CD4-positive, alpha-beta T cell (primary cell): ENCODE data around the gene ANKRD18B. TPM values are rescaled to one million over a fixed set of nuclear protein-coding genes. Genes with fewer than 3 reads are reported as not detected.
"Not testable (repeated sequence)": the region's sequence is repeated elsewhere in the genome, so short reads cannot be mapped to it uniquely, and the experiment has no call there.

Source experiments
- ATAC-seq: fragments of 200-7000 bp; cut with Tn5 transposase; one replicate; pipeline ENCODE4 v1.10.0; 2022; ENCODE audit warnings: mild to moderate bottlenecking; ENCODE audit not compliant: poor library complexity
- CTCF ChIA-PET: fragments of 350-600 bp; sonication (Branson Sonifier 250); formaldehyde crosslinking; loops from one replicate; lab custom pipeline; 2021; ENCODE audit warnings: antibody characterized with exemption, inconsistent platforms; lab: Charles Lee
- POLR2A ChIA-PET: fragments of 350-600 bp; sonication (Branson Sonifier 250); formaldehyde crosslinking; loops from one replicate; lab custom pipeline; 2021; ENCODE audit warnings: antibody characterized with exemption, inconsistent platforms; lab: Charles Lee
- DNase-seq, 14 experiments: peaks; one replicate each; pipeline ENCODE4 v3.0.0-alpha.2; 2013 to 2020; ENCODE audit warnings: mixed read lengths in 2 of 14
- H3K27ac ChIP-seq, 2 donors: one replicate each; pipeline versions ENCODE4 v1.5.1 to v1.7.0; 2013; ENCODE audit warnings: low read length in 2 of 2, low read depth in 1 of 2, mild to moderate bottlenecking in 1 of 2
- H3K27me3 ChIP-seq, 2 experiments: 1 replicate in 1 of 2; 2 replicates in 1 of 2; pipeline versions ENCODE4 v1.6.1 to v1.7.0; 2013; ENCODE audit warnings: low read length in 2 of 2, control low read depth in 1 of 2, mild to moderate bottlenecking in 1 of 2, moderate library complexity in 1 of 2; ENCODE audit not compliant: insufficient read depth in 2 of 2, control insufficient read depth in 1 of 2
- H3K36me3 ChIP-seq: one replicate; pipeline ENCODE4 v1.6.1; 2013; ENCODE audit warnings: low read length, control low read depth; ENCODE audit not compliant: insufficient read depth
- H3K4me1 ChIP-seq: one replicate; pipeline ENCODE4 v1.6.1; 2013; ENCODE audit warnings: low read length, control low read depth; ENCODE audit not compliant: insufficient read depth
- H3K4me3 ChIP-seq: one replicate; pipeline ENCODE4 v1.5.1; 2013; ENCODE audit warnings: mild to moderate bottlenecking, low read length, moderate library complexity
- H3K9me3 ChIP-seq, 2 experiments: 1 replicate in 1 of 2; 2 replicates in 1 of 2; pipeline versions ENCODE4 v1.6.1 to v1.7.0; 2013; ENCODE audit warnings: low read length in 2 of 2, mild to moderate bottlenecking in 2 of 2, control low read depth in 1 of 2, moderate library complexity in 1 of 2; ENCODE audit not compliant: control insufficient read depth in 1 of 2, insufficient read depth in 1 of 2
- H3K27ac Mint-ChIP-seq: one replicate; pipeline ENCODE4 v1.8.0; 2020; ENCODE audit warnings: mixed read lengths
- H3K27me3 Mint-ChIP-seq: one replicate; pipeline ENCODE4 v1.8.0; 2021; ENCODE audit warnings: mixed read lengths
- H3K36me3 Mint-ChIP-seq: one replicate; pipeline ENCODE4 v1.8.0; 2021; ENCODE audit warnings: low read depth, mixed read lengths
- H3K4me1 Mint-ChIP-seq: one replicate; pipeline ENCODE4 v1.8.0; 2021; ENCODE audit warnings: low read depth, mixed read lengths
- H3K4me3 Mint-ChIP-seq: one replicate; pipeline ENCODE4 v1.8.0; 2020; ENCODE audit warnings: mild to moderate bottlenecking, mixed read lengths
- H3K9me3 Mint-ChIP-seq: one replicate; pipeline ENCODE4 v1.8.0; 2020; ENCODE audit warnings: mixed read lengths
- intact Hi-C, 2 experiments: fragments of 100-400 bp; cut with DNase I in 1 of 2; cut with micrococcal nuclease in 1 of 2; formaldehyde crosslinking; loops; one replicate each; pipeline versions ENCODE4 v1.15.1 to v1.9.0; 2023 to 2025; cut with DNase I, micrococcal nuclease
- total RNA-seq, 174 experiments: library from RNA in 2 of 174; stranded (reverse) in 2 of 174; gene quantifications; one replicate each; pipeline ENCODE4 v1.2.3 and lab custom pipeline; 2021 to 2026
- TF ChIP-seq, protein P1 (sequence below): fragments of 200-600 bp; IDR thresholded peaks from one replicate; pipeline ENCODE4 v1.8.0; 2022; ENCODE audit warnings: antibody characterized with exemption, mild to moderate bottlenecking

ANKRD18B gene
- total RNA-seq, 2 experiments from 2014 or later = 0.61 TPM; not detected in 1

DNA sequence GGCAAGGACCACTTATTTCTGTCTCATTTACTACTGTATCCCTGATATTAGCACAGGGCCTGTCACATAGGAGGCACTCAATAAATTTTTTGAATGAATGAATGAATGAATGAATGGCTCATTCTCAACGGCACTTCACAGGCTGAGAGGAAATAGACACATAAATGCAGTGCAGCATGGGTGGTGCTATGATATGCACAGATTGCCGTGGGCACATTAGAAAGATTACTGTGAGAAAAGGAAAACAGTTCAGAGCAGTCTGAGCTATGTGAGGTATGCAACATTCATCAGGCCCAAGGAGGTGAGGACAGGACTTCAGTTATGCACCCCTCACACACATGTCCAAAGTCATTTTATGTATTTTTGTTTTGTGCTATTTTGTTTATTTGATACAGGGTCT lies 43.9 kb upstream of the ANKRD18B start:
- Histone ChIP-seq H3K36me3 (no peaks in the 10 kb centered on the region), H3K27ac (no peak overlapping the region), H3K4me3 (no peak overlapping the region), H3K4me1 (no peaks in the 10 kb centered on the region), H3K9me3 (no peaks in the 10 kb centered on the region), H3K27me3 (no peaks in the 10 kb centered on the region)
- TF ChIP-seq, protein P1, sequence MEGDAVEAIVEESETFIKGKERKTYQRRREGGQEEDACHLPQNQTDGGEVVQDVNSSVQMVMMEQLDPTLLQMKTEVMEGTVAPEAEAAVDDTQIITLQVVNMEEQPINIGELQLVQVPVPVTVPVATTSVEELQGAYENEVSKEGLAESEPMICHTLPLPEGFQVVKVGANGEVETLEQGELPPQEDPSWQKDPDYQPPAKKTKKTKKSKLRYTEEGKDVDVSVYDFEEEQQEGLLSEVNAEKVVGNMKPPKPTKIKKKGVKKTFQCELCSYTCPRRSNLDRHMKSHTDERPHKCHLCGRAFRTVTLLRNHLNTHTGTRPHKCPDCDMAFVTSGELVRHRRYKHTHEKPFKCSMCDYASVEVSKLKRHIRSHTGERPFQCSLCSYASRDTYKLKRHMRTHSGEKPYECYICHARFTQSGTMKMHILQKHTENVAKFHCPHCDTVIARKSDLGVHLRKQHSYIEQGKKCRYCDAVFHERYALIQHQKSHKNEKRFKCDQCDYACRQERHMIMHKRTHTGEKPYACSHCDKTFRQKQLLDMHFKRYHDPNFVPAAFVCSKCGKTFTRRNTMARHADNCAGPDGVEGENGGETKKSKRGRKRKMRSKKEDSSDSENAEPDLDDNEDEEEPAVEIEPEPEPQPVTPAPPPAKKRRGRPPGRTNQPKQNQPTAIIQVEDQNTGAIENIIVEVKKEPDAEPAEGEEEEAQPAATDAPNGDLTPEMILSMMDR = no peak
- ATAC-seq (no peak), DNase-seq (no peak)
- ChIA-PET CTCF (interaction anchor here (1.0 kb wide), 1 partner anchor 105 kb away, joined by 4 read pairs; no protein-coding TSS in a partner anchor), POLR2A (no interaction called here)
- no peak overlapping the region for H3K27ac Mint-ChIP-seq
- H3K36me3 Mint-ChIP-seq = no peaks in the 10 kb centered on the region
- H3K27me3 Mint-ChIP-seq = no peaks in the 10 kb centered on the region
- H3K4me1 Mint-ChIP-seq = no peaks in the 10 kb centered on the region
- no peak overlapping the region for H3K4me3 Mint-ChIP-seq
- H3K9me3 Mint-ChIP-seq = no peaks in the 10 kb centered on the region
- intact Hi-C loops = no loop called here

DNA sequence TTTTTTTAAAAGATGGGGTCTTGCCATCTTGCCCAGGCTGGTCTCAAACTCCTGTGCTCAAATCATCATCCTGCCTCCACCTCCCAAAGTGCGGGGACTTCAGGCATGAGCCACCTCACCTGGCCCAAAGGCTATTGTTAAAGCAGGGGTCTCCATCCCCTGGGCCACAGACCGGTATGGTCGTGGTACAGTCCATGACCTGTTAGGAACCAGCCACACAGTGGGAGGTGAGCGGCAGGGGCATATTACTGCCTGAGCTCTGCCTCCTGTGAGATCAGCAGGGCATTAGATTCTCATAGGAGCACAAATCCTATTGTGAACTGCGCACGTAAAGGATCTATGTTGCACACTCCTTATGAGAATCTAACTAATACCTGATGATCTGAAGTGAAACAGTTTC lies 43.1 kb upstream of the ANKRD18B start:
- Histone ChIP-seq H3K27ac (no peak overlapping the region), H3K27me3 (no peaks in the 10 kb centered on the region), H3K36me3 (no peaks in the 10 kb centered on the region), H3K4me1 (no peaks in the 10 kb centered on the region), H3K9me3 (no peaks in the 10 kb centered on the region), H3K4me3 (no peak overlapping the region)
- no peak for ATAC-seq
- no peaks in the 10 kb centered on the region for H3K36me3 Mint-ChIP-seq
- intact Hi-C loops = no loop called here
- TF ChIP-seq, protein P1 = no peak
- H3K9me3 Mint-ChIP-seq = no peaks in the 10 kb centered on the region
- H3K27ac Mint-ChIP-seq = no peak overlapping the region
- H3K4me3 Mint-ChIP-seq = no peak overlapping the region
- DNase-seq = no peak
- no peaks in the 10 kb centered on the region for H3K4me1 Mint-ChIP-seq
- ChIA-PET CTCF (no interaction called here), POLR2A (no interaction called here)
- H3K27me3 Mint-ChIP-seq = no peaks in the 10 kb centered on the region

DNA sequence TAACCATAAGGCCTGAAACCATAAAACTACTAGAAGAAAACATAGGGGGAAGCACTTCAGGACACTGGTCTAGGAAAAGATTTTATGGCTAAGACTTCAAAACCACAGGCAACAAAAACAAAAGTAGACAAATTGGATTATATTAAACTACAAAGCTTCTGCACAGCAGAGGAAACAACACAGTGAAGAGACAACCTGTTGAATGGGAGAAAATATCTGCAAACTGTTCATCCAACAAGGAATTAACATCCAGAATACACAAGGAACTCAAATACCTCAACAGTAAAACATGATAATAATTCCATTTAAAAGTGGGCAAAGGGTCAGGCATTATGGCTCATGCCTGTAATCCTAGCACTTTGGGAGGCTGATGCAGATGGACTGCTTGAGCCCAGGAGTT lies 38.7 kb upstream of the ANKRD18B start:
- ATAC-seq, H3K36me3 ChIP-seq, H3K27me3 ChIP-seq, H3K4me3 ChIP-seq, H3K4me3 Mint-ChIP-seq, H3K27ac ChIP-seq, H3K4me1 Mint-ChIP-seq, H3K4me1 ChIP-seq, H3K27ac Mint-ChIP-seq, H3K9me3 Mint-ChIP-seq, DNase-seq, H3K36me3 Mint-ChIP-seq, H3K9me3 ChIP-seq, intact Hi-C loops, H3K27me3 Mint-ChIP-seq, CTCF ChIA-PET, POLR2A ChIA-PET: not testable (repeated sequence)

DNA sequence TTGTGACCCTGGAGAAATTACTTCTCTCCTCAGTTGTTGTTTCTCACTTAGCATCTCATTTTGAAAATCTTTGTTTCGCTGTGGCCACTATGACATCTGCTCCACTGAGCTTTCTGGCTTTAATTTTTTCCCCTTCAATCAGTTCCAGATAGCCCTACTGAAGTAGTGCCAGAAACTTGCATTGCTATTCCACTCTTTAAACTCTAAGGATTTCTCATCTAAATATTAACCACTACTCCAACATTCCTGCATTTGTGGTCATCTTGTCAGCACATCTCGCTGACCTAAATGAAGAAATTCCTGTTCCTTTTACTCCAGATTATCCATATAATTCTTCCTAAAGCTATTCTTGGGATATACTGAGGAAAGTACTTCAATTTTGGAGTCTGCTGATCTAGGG lies 35.0 kb upstream of the ANKRD18B start:
- Mint-ChIP-seq H3K27me3 (peaks cover 6% of the 10 kb centered on the region), H3K27ac (no peak overlapping the region), H3K4me1 (no peaks in the 10 kb centered on the region), H3K36me3 (no peaks in the 10 kb centered on the region), H3K9me3 (no peaks in the 10 kb centered on the region), H3K4me3 (no peak overlapping the region)
- POLR2A ChIA-PET = no interaction called here
- Histone ChIP-seq H3K27ac (no peak overlapping the region), H3K27me3 (no peaks in the 10 kb centered on the region), H3K36me3 (no peaks in the 10 kb centered on the region), H3K4me1 (no peaks in the 10 kb centered on the region), H3K9me3 (no peaks in the 10 kb centered on the region), H3K4me3 (no peak overlapping the region)
- TF ChIP-seq, protein P1 = no peak
- intact Hi-C loops = no loop called here
- no peak for ATAC-seq
- DNase-seq = no peak
- CTCF ChIA-PET = no interaction called here

DNA sequence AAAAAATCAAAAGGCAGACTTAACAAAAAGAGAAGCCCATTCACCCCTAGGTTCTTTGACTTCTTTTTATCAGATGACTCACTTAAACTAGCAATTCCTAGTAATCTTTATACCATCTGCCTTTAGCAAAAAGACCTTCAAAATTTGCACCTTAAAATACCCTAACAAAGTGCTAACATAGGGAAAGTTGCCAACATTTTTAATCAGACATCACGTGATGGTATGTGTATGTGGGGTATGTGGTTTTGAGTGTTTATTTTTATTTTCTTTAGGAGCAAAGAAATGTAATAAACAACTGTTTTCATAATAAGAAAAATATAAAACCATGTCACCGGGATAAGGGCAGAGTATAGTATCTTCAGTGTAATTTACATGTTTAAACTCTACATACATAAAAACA lies 30.2 kb upstream of the ANKRD18B start:
- POLR2A ChIA-PET, H3K36me3 ChIP-seq, H3K4me3 ChIP-seq, H3K27ac ChIP-seq, ATAC-seq, H3K9me3 Mint-ChIP-seq, CTCF ChIA-PET, H3K27ac Mint-ChIP-seq, H3K27me3 ChIP-seq, H3K36me3 Mint-ChIP-seq, H3K4me1 ChIP-seq, DNase-seq, H3K4me3 Mint-ChIP-seq, H3K27me3 Mint-ChIP-seq, H3K4me1 Mint-ChIP-seq, intact Hi-C loops, H3K9me3 ChIP-seq: not testable (repeated sequence)
